IMR-90 (cell line): Measurements from ENCODE around the gene PEAK1. TPM values are rescaled to one million over a fixed set of nuclear protein-coding genes. Genes with fewer than 3 reads are reported as not detected.

Experiments used
- ATAC-seq: fragments of 200-7000 bp; cut with Tn5 transposase; 2 replicates; pipeline ENCODE4 v1.9.1; 2020; ENCODE audit warnings: low read depth, mild to moderate bottlenecking, moderate library complexity
- BruUV-seq: library from RNA; stranded (reverse); fragments of 400-500 nt; replicated peaks from 2 replicates; lab custom pipeline; 2021; lab: Mats Ljungman, UMichigan
- CTCF ChIA-PET: fragments of 300-600 bp; formaldehyde crosslinking; extraction: SDS; loops from one replicate; lab custom pipeline; 2021; ENCODE audit warnings: antibody characterized with exemption; lab: Yijun Ruan, JAX
- POLR2A ChIA-PET: fragments of 300-600 bp; sonication (Branson Sonifier 250); formaldehyde crosslinking; loops from one replicate; lab custom pipeline; 2022; ENCODE audit warnings: antibody characterized with exemption; ENCODE audit not compliant: unreplicated experiment; lab: Charles Lee
- DNase-seq: peaks from one replicate; pipeline ENCODE4 v3.0.0; 2013
- H2AFZ ChIP-seq: replicated peaks from 2 replicates; pipeline ENCODE3; 2013; ENCODE audit warnings: low read length, mild to moderate bottlenecking; ENCODE audit not compliant: poor library complexity
- H2AK5ac ChIP-seq: 2 replicates; pipeline ENCODE4 v1.6.1; 2013; ENCODE audit warnings: low read depth, low read length, inconsistent platforms
- H2AK9ac ChIP-seq: replicated peaks from 2 replicates; pipeline ENCODE3; 2013; ENCODE audit warnings: mild to moderate bottlenecking, low read depth, low read length, moderate library complexity; ENCODE audit not compliant: poor library complexity
- H2BK120ac ChIP-seq: 2 replicates; pipeline ENCODE4 v1.6.1; 2013; ENCODE audit warnings: low read depth, low read length, inconsistent platforms
- H2BK15ac ChIP-seq: 3 replicates; pipeline ENCODE4 v1.6.1; 2013; ENCODE audit warnings: low read depth, low read length, inconsistent platforms
- H2BK20ac ChIP-seq: 2 replicates; pipeline ENCODE4 v1.6.1; 2013; ENCODE audit warnings: low read depth, mild to moderate bottlenecking, inconsistent platforms, low read length, moderate library complexity
- H2BK5ac ChIP-seq: 2 replicates; pipeline ENCODE4 v1.6.1; 2013; ENCODE audit warnings: mild to moderate bottlenecking, low read depth, low read length, inconsistent platforms; ENCODE audit not compliant: poor library complexity, severe bottlenecking
- H3K14ac ChIP-seq: replicated peaks from 2 replicates; pipeline ENCODE4 v1.6.1; 2013; ENCODE audit warnings: low read depth, low read length, inconsistent platforms
- H3K18ac ChIP-seq: 2 replicates; pipeline ENCODE4 v1.6.1; 2013; ENCODE audit warnings: low read depth, low read length, control low read depth
- H3K23ac ChIP-seq: 2 replicates; pipeline ENCODE4 v1.6.1; 2013; ENCODE audit warnings: low read depth, low read length, inconsistent platforms
- H3K27ac ChIP-seq: 2 replicates; pipeline ENCODE4 v1.5.1; 2013; ENCODE audit warnings: mild to moderate bottlenecking, control low read depth, low read length; ENCODE audit not compliant: insufficient read depth
- H3K27me3 ChIP-seq: 2 replicates; pipeline ENCODE4 v1.6.1; 2013; ENCODE audit warnings: low read length; ENCODE audit not compliant: control insufficient read depth, insufficient read depth
- H3K36me3 ChIP-seq: 2 replicates; pipeline ENCODE4 v1.6.1; 2013; ENCODE audit warnings: low read length, mixed read lengths; ENCODE audit not compliant: control insufficient read depth, insufficient read depth
- H3K4ac ChIP-seq: 2 replicates; pipeline ENCODE4 v1.6.1; 2013; ENCODE audit warnings: low read depth, low read length, inconsistent platforms
- H3K4me1 ChIP-seq: 2 replicates; pipeline ENCODE4 v1.6.1; 2013; ENCODE audit warnings: low read length, mixed read lengths; ENCODE audit not compliant: control insufficient read depth, insufficient read depth
- H3K4me2 ChIP-seq: 2 replicates; pipeline ENCODE4 v1.6.1; 2013; ENCODE audit warnings: low read depth, mild to moderate bottlenecking, control low read depth, low read length, moderate library complexity
- H3K4me3 ChIP-seq: 2 replicates; pipeline ENCODE4 v1.5.1; 2013; ENCODE audit warnings: low read depth, mild to moderate bottlenecking, control low read depth, low read length, moderate library complexity; ENCODE audit not compliant: insufficient read depth
- H3K56ac ChIP-seq: 2 replicates; pipeline ENCODE4 v1.6.1; 2013; ENCODE audit warnings: low read length, inconsistent platforms; ENCODE audit not compliant: insufficient read depth; ENCODE audit errors: extremely low read depth
- H3K79me1 ChIP-seq, 2 experiments: 2 replicates each; pipeline ENCODE4 v1.6.1; 2013; ENCODE audit warnings: low read length in 2 of 2, inconsistent platforms in 1 of 2, low read depth in 1 of 2
- H3K9ac ChIP-seq: 2 replicates; pipeline ENCODE4 v1.6.1; 2013; ENCODE audit warnings: low read depth, low read length, control low read depth
- H3K9me1 ChIP-seq: 2 replicates; pipeline ENCODE4 v1.6.1; 2013; ENCODE audit warnings: low read length, inconsistent platforms; ENCODE audit not compliant: insufficient read depth
- H3K9me3 ChIP-seq: 2 replicates; pipeline ENCODE4 v1.6.1; 2013; ENCODE audit warnings: low read length; ENCODE audit not compliant: control insufficient read depth, insufficient read depth
- H4K20me1 ChIP-seq: 2 replicates; pipeline ENCODE4 v1.6.1; 2013; ENCODE audit warnings: low read length, inconsistent platforms; ENCODE audit not compliant: insufficient read depth
- H4K5ac ChIP-seq: 2 replicates; pipeline ENCODE4 v1.6.1; 2013; ENCODE audit warnings: mild to moderate bottlenecking, low read depth, low read length, control low read depth
- H4K8ac ChIP-seq, 2 experiments: 2 replicates each; pipeline ENCODE4 v1.6.1; 2013; ENCODE audit warnings: low read depth in 2 of 2, low read length in 2 of 2, control low read depth in 1 of 2, inconsistent platforms in 1 of 2
- H4K91ac ChIP-seq: 2 replicates; pipeline ENCODE4 v1.6.1; 2013; ENCODE audit warnings: low read depth, low read length, inconsistent platforms; ENCODE audit not compliant: insufficient read depth
- BHLHE40 ChIP-seq: fragments of 150-350 bp; IDR thresholded peaks from 2 replicates; pipeline ENCODE4 v1.6.1; 2016; ENCODE audit warnings: mild to moderate bottlenecking, low read depth, low read length
- CEBPB ChIP-seq: IDR thresholded peaks from 2 replicates; pipeline ENCODE4 v1.6.1; 2012; ENCODE audit warnings: low read depth, low read length, improper control_type of control experiment
- NFE2L2 ChIP-seq: fragments of 150-350 bp; IDR thresholded peaks from 2 replicates; pipeline ENCODE4 v1.6.1; 2016; ENCODE audit warnings: low read depth, mild to moderate bottlenecking, low read length
- RCOR1 ChIP-seq: IDR thresholded peaks from 2 replicates; pipeline ENCODE4 v1.6.1; 2012; ENCODE audit warnings: mild to moderate bottlenecking, low read length, improper control_type of control experiment; ENCODE audit not compliant: insufficient replicate concordance
- RFX5 ChIP-seq: IDR thresholded peaks from 2 replicates; pipeline ENCODE4 v1.8.0; 2012; ENCODE audit warnings: low read depth, mild to moderate bottlenecking, low read length, moderate library complexity
- WGBS, 2 experiments: methylation state at CpG; one replicate each; pipeline versions ENCODE4 v1.1.5 to v1.1.7; 2013; ENCODE audit warnings: missing lambda C conversion rate in 2 of 2; ENCODE audit not compliant: insufficient read length in 1 of 2; ENCODE audit errors: extremely low coverage in 2 of 2; 5-methylcytosine and 5-hydroxymethylcytosine counted together
- dilution Hi-C: fragments of 300-500 bp; cut with HindIII; formaldehyde crosslinking; loops from one replicate; pipeline ENCODE4 v1.14.3; 2018; ENCODE audit warnings: low sequenced_read_pairs; ENCODE audit not compliant: unreplicated experiment
- in situ Hi-C: fragments of 300-500 bp; cut with MboI; formaldehyde crosslinking; loops from 3 replicates; pipeline ENCODE4 v1.14.3; 2019; ENCODE audit warnings: low sequenced_read_pairs, inconsistent platforms, mixed read lengths
- intact Hi-C: fragments of 100-400 bp; cut with micrococcal nuclease; formaldehyde crosslinking; loops from 2 replicates; pipeline ENCODE4 v1.10.0; 2022
- polyA plus RNA-seq, 3 experiments: library from polyadenylated mRNA; depleted of rRNA; stranded (reverse); fragments of >200 nt; gene quantifications; 2 replicates each; pipeline ENCODE4 v1.2.3, GENCODE V29; 2012; ENCODE audit warnings: low replicate concordance in 1 of 3
- total RNA-seq: library from RNA; depleted of rRNA; stranded (reverse); fragments of >200 nt; gene quantifications from 2 replicates; pipeline ENCODE4 v1.2.3, GENCODE V29; 2012

The PEAK1 gene
- total and polyA plus RNA-seq, 2 of the 4 experiments (the other 2 are of a cell fraction), result 21.5 to 43.9 TPM

GRCh38 chr15:77162872-77163633 is 256.9 kb downstream of the PEAK1 start (continued):
- TF ChIP-seq CEBPB, result no peak

GRCh38 chr15:77160562-77161478 is 259.1 kb downstream of the PEAK1 start:
- ChIA-PET CTCF (interaction anchor here (1.4 kb wide), 1 partner anchor 25 kb away, joined by 4 read pairs; no protein-coding TSS in a partner anchor), POLR2A (no interaction called here)
- Histone ChIP-seq H2BK5ac (peak overlapping the region; percentile 45), H3K4me2 (peak overlapping the region; percentile 42; the same call in 1 of the 2 replicates), H3K4me3 (no peak overlapping the region), H4K5ac (peak overlapping the region; percentile 48; the same call in 1 of the 2 replicates), H3K27me3 (no peaks in the 10 kb centered on the region), H2AFZ (no peak overlapping the region), H3K4ac (no peak overlapping the region), H4K20me1 (peaks cover 6% of the 10 kb centered on the region; the same call in 1 of the 2 replicates), H3K9me3 (no peaks in the 10 kb centered on the region), H3K9ac (no peak overlapping the region), H3K79me1 (peaks cover 34 to 43% of the 10 kb centered on the region in 2 experiments), H3K14ac (peak overlapping the region; percentile 37; the same call in 1 of the 2 replicates), H3K18ac (no peak overlapping the region), H4K91ac (no peak overlapping the region), H4K8ac (peak overlapping the region in 1 of 2 experiments; percentile 52; a peak in 1 of 4 replicates), H3K27ac (no peak overlapping the region), H3K56ac (no peak overlapping the region), H3K23ac (no peak overlapping the region), H2AK9ac (no peak overlapping the region), H2BK120ac (no peak overlapping the region), H3K36me3 (peaks cover 13% of the 10 kb centered on the region), H2BK15ac (no peak overlapping the region), H2BK20ac (no peak overlapping the region), H2AK5ac (no peak overlapping the region), H3K4me1 (peaks cover 2% of the 10 kb centered on the region), H3K9me1 (peaks cover 2% of the 10 kb centered on the region; the same call in 1 of the 2 replicates)
- WGBS, 2 experiments, result 75% methylated on average over 3 of the region's 7 CpGs; no CpG with 5 or more reads in 1 of the 2 experiments
- dilution Hi-C loops, result no loop called here
- BruUV-seq, result no TSS peak
- ATAC-seq (peak; percentile 14; the same call in 1 of the 2 replicates), DNase-seq (no peak)
- intact Hi-C loops, result no loop called here
- TF ChIP-seq RCOR1 (no peak), NFE2L2 (no peak), BHLHE40 (no peak), RFX5 (no peak)
- in situ Hi-C loops, result no loop called here
